OCI-LY3 (cell line): ENCODE data around the gene CFAP77.
A peak's percentile ranks its signal among the peaks of the same experiment; 100 is the strongest.

ENCODE experiments used
- H2AFZ ChIP-seq: fragments of 200-600, 300-600 bp; shearing (Covaris generic); 2 replicates; pipeline ENCODE4 v1.6.0; 2014; ENCODE audit warnings: antibody characterized with exemption, low read depth, low read length
- H3K27ac ChIP-seq: fragments of 200-600, 300-600 bp; sonication (generic); 2 replicates; pipeline ENCODE4 v1.5.1; 2014; ENCODE audit warnings: mild to moderate bottlenecking, low read length, moderate library complexity, mixed read lengths
- H3K27me3 ChIP-seq: fragments of 200-600, 300-600 bp; sonication (generic); 2 replicates; pipeline ENCODE4 v1.6.1; 2014; ENCODE audit warnings: low read depth, low read length, mixed read lengths
- H3K36me3 ChIP-seq: fragments of 200-600, 300-600 bp; sonication (generic); replicated peaks from 2 replicates; pipeline ENCODE3; 2014; ENCODE audit warnings: low read depth, low read length, mixed read lengths
- H3K4me1 ChIP-seq: fragments of 300-600, 200-600 bp; sonication (generic); 2 replicates; pipeline ENCODE4 v1.6.1; 2014; ENCODE audit warnings: low read length, mixed read lengths
- H3K4me2 ChIP-seq: fragments of 200-600, 300-600 bp; sonication (generic); 2 replicates; pipeline ENCODE4 v1.6.1; 2014; ENCODE audit warnings: low read length, mixed read lengths
- H3K4me3 ChIP-seq: fragments of 300-600, 200-600 bp; sonication (generic); 2 replicates; pipeline ENCODE4 v1.5.1; 2014; ENCODE audit warnings: antibody characterized with exemption, mild to moderate bottlenecking, low read length, moderate library complexity
- H3K79me2 ChIP-seq: fragments of 300-600, 200-600 bp; shearing (Covaris generic); 2 replicates; pipeline ENCODE4 v1.6.1; 2014; ENCODE audit warnings: mild to moderate bottlenecking, low read length, mixed read lengths
- H3K9ac ChIP-seq: fragments of 300-600, 200-600 bp; shearing (Covaris generic); 2 replicates; pipeline ENCODE4 v1.6.0; 2014; ENCODE audit warnings: mild to moderate bottlenecking, low read length, moderate library complexity
- H3K9me3 ChIP-seq: fragments of 200-600, 300-600 bp; shearing (Covaris generic); 2 replicates; pipeline ENCODE4 v1.6.1; 2014; ENCODE audit warnings: low read length, mixed read lengths; ENCODE audit not compliant: insufficient read depth
- H4K20me1 ChIP-seq: fragments of 200-600, 300-600 bp; sonication (generic); 2 replicates; pipeline ENCODE4 v1.6.1; 2016; ENCODE audit warnings: low read length, mixed read lengths; ENCODE audit not compliant: insufficient read depth
- CTCF ChIP-seq: fragments of 200-600, 300-600 bp; sonication (generic); IDR thresholded peaks from 2 replicates; pipeline ENCODE4 v1.5.1; 2014; ENCODE audit warnings: antibody characterized with exemption, low read length, low read depth
- EZH2phosphoT487 ChIP-seq: fragments of 200-600 bp; shearing (Covaris generic); IDR thresholded peaks from 2 replicates; pipeline ENCODE4 v1.6.1; 2018; ENCODE audit warnings: antibody characterized with exemption, mixed run types, low read depth

Gene CFAP77

GRCh38 chr9:132545578-132545977 is 135.6 kb downstream of the CFAP77 start:
- H3K4me3 ChIP-seq: peak overlapping the region; percentile 71; the same call in 1 of the 2 replicates

GRCh38 chr9:132546148-132547051 is 136.4 kb downstream of the CFAP77 start:
- Histone ChIP-seq H3K27me3 (no peaks in the 10 kb centered on the region), H2AFZ (peak overlapping the region; percentile 31; the same call in 1 of the 2 replicates), H3K4me2 (peak overlapping the region; percentile 71), H3K4me3 (peak overlapping the region; percentile 71), H3K4me1 (peaks cover 3% of the 10 kb centered on the region; the same call in 1 of the 2 replicates), H3K79me2 (no peaks in the 10 kb centered on the region), H4K20me1 (no peaks in the 10 kb centered on the region), H3K9me3 (no peaks in the 10 kb centered on the region), H3K36me3 (no peaks in the 10 kb centered on the region), H3K27ac (no peak overlapping the region), H3K9ac (peak overlapping the region; percentile 7; the same call in 1 of the 2 replicates)
- TF ChIP-seq CTCF: peak; percentile 67
- no peak for TF ChIP-seq EZH2phosphoT487

More at GRCh38 chr9:132545578-132545977, 135.6 kb downstream of the CFAP77 start:
- H3K27me3 ChIP-seq: no peaks in the 10 kb centered on the region
- H2AFZ ChIP-seq: 0 out of 2 replicates have a peak overlapping the region, but pooled peaks have one; percentile 31
- H3K4me1 ChIP-seq: peaks cover 3% of the 10 kb centered on the region; the same call in 1 of the 2 replicates
- H3K36me3 ChIP-seq: no peaks in the 10 kb centered on the region
- no peak overlapping the region for H3K27ac ChIP-seq
- no peaks in the 10 kb centered on the region for H3K9me3 ChIP-seq
- H3K4me2 ChIP-seq: peak overlapping the region; percentile 71
- TF ChIP-seq EZH2phosphoT487 (no peak), CTCF (no peak)
- no peaks in the 10 kb centered on the region for H4K20me1 ChIP-seq
- no peak overlapping the region for H3K9ac ChIP-seq
- no peaks in the 10 kb centered on the region for H3K79me2 ChIP-seq

GRCh38 chr9:132547052-132547431 is 137.0 kb downstream of the CFAP77 start:
- no peak overlapping the region for H2AFZ ChIP-seq
- TF ChIP-seq EZH2phosphoT487: no peak
- TF ChIP-seq CTCF: no peak
- no peaks in the 10 kb centered on the region for H3K27me3 ChIP-seq
- no peak overlapping the region for H3K4me2 ChIP-seq
- no peaks in the 10 kb centered on the region for H3K36me3 ChIP-seq
- no peak overlapping the region for H3K4me3 ChIP-seq
- no peaks in the 10 kb centered on the region for H4K20me1 ChIP-seq
- H3K9ac ChIP-seq: no peak overlapping the region
- H3K79me2 ChIP-seq: no peaks in the 10 kb centered on the region
- no peaks in the 10 kb centered on the region for H3K9me3 ChIP-seq
- H3K27ac ChIP-seq: no peak overlapping the region
- peaks cover 3% of the 10 kb centered on the region; the same call in 1 of the 2 replicates for H3K4me1 ChIP-seq

GRCh38 chr9:132547436-132547835 is 137.4 kb downstream of the CFAP77 start:
- Histone ChIP-seq H3K4me1 (peaks cover 3% of the 10 kb centered on the region; the same call in 1 of the 2 replicates), H3K27me3 (no peaks in the 10 kb centered on the region), H2AFZ (no peak overlapping the region), H3K36me3 (no peaks in the 10 kb centered on the region), H3K79me2 (no peaks in the 10 kb centered on the region), H4K20me1 (no peaks in the 10 kb centered on the region), H3K4me2 (no peak overlapping the region), H3K4me3 (no peak overlapping the region), H3K9me3 (no peaks in the 10 kb centered on the region), H3K9ac (no peak overlapping the region), H3K27ac (no peak overlapping the region)
- no peak for TF ChIP-seq EZH2phosphoT487
- TF ChIP-seq CTCF: no peak
